Vagina (tissue), 2 donors: Measurements from ENCODE around the gene TMEM60.

ENCODE experiments used
- CTCF ChIP-seq, 3 experiments: fragments of 450-650 bp in 2 of 3; fragments of 200-600 bp in 1 of 3; sonication (generic) in 1 of 3; IDR thresholded peaks; one replicate each; pipeline ENCODE4 v1.5.1; 2017 to 2019; ENCODE audit warnings: antibody characterized with exemption in 3 of 3, mild to moderate bottlenecking in 2 of 3, moderate library complexity in 2 of 3
- POLR2A ChIP-seq, 2 donors: fragments of 450-650 bp; IDR thresholded peaks; one replicate each; pipeline ENCODE4 v1.6.1; 2017; ENCODE audit warnings: antibody characterized with exemption in 2 of 2, mild to moderate bottlenecking in 2 of 2, moderate library complexity in 2 of 2
- POLR2AphosphoS5 ChIP-seq, 2 donors: sonication (generic); formaldehyde crosslinking; IDR thresholded peaks; one replicate each; pipeline ENCODE4 v1.9.0; 2017; ENCODE audit warnings: antibody characterized with exemption in 2 of 2, mild to moderate bottlenecking in 2 of 2, low read depth in 1 of 2; ENCODE audit not compliant: insufficient read depth in 1 of 2

GRCh38 chr7:77800158-77800557 is 1.9 kb upstream of the TMEM60 start:
- no peak for TF ChIP-seq POLR2A (IDR thresholded peaks at IDR 0.05)
- no peak for TF ChIP-seq CTCF (IDR thresholded peaks at IDR 0.05)
- no peak for TF ChIP-seq POLR2AphosphoS5 (IDR thresholded peaks at IDR 0.05; ENCODE audit: insufficient read depth in 1 of 2, low read depth in 1 of 2)
